Karpas-422 (cell line): ENCODE results near the gene CLEC2B. TPM values are rescaled to one million over a fixed set of nuclear protein-coding genes. Genes with fewer than 3 reads are reported as not detected.

Source experiments
- DNase-seq: peaks from one replicate; pipeline ENCODE4 v3.0.0-alpha.2; 2015
- H2AFZ ChIP-seq: fragments of 200-600 bp; sonication (generic); 2 replicates; pipeline ENCODE4 v1.6.1; 2014; ENCODE audit warnings: antibody characterized with exemption, low read length, mixed read lengths
- H3K27ac ChIP-seq: fragments of 200-600 bp; sonication (generic); 2 replicates; pipeline ENCODE4 v1.5.1; 2014; ENCODE audit warnings: mild to moderate bottlenecking, low read length, moderate library complexity
- H3K27me3 ChIP-seq: fragments of 200-600 bp; sonication (generic); 2 replicates; pipeline ENCODE4 v1.6.1; 2014; ENCODE audit warnings: low read length, mixed read lengths
- H3K36me3 ChIP-seq: fragments of 200-600 bp; sonication (generic); 2 replicates; pipeline ENCODE4 v1.6.1; 2014; ENCODE audit warnings: low read length, mixed read lengths; ENCODE audit not compliant: insufficient read depth
- H3K4me1 ChIP-seq: fragments of 200-600 bp; sonication (generic); 2 replicates; pipeline ENCODE4 v1.6.1; 2014; ENCODE audit warnings: mild to moderate bottlenecking, low read length, mixed read lengths
- H3K4me2 ChIP-seq: fragments of 200-600 bp; sonication (generic); 2 replicates; pipeline ENCODE4 v1.6.1; 2014; ENCODE audit warnings: low read length, low read depth, mild to moderate bottlenecking; ENCODE audit not compliant: poor library complexity, severe bottlenecking
- H3K4me3 ChIP-seq: fragments of 200-600 bp; sonication (generic); 2 replicates; pipeline ENCODE4 v1.5.1; 2014; ENCODE audit warnings: mild to moderate bottlenecking, antibody characterized with exemption, low read length, mixed read lengths
- H3K79me2 ChIP-seq: fragments of 200-600 bp; sonication (generic); 2 replicates; pipeline ENCODE4 v1.6.1; 2014; ENCODE audit warnings: mild to moderate bottlenecking, low read length, mixed read lengths
- H3K9ac ChIP-seq: fragments of 200-600 bp; sonication (generic); 2 replicates; pipeline ENCODE4 v1.6.0; 2014; ENCODE audit warnings: low read length
- H3K9me2 ChIP-seq: fragments of 200-600 bp; sonication (generic), shearing (Covaris generic); replicated peaks from 2 replicates; pipeline ENCODE4 v1.6.0; 2014; ENCODE audit warnings: mild to moderate bottlenecking, low read length, moderate library complexity; ENCODE audit not compliant: insufficient read depth
- H3K9me3 ChIP-seq: fragments of 300-700, 200-600 bp; sonication (generic); 2 replicates; pipeline ENCODE4 v1.6.1; 2014; ENCODE audit warnings: low read length, mixed read lengths
- H4K20me1 ChIP-seq: fragments of 200-600 bp; sonication (generic); 2 replicates; pipeline ENCODE4 v1.6.1; 2014; ENCODE audit warnings: mild to moderate bottlenecking, antibody characterized with exemption, low read length, low read depth; ENCODE audit not compliant: insufficient read depth
- total RNA-seq: library from RNA; depleted of rRNA; stranded (reverse); fragments of >200 nt; shearing (Covaris generic); gene quantifications from 2 replicates; pipeline ENCODE4 v1.2.3, GENCODE V29; 2014; ENCODE audit warnings: low replicate concordance; rRNA removed

Gene CLEC2B
- total RNA-seq, 1 experiment from 2014 or later, result not detected

DNA sequence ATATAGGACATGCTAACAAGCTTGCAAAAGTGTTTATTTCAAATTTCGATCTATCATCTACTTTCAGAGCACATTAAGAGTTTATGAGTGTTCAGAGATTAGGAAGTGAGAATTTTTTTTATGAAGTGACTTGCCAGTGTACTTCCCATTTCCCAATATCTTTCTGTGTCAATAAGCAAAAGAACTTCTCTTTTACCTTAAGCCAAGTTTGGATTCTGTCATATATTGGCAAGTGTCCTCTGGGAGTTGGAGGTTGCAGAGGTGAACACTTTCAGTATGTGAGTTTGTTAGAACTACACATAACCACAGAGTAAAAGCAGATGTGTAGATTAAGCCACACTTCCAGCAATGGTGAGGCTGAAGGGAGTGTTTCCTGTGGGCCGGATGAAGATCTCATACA lies 58.5 kb downstream of the CLEC2B start:
- H3K36me3 ChIP-seq, result no peaks in the 10 kb centered on the region
- no peaks in the 10 kb centered on the region for H3K9me2 ChIP-seq
- no peak for DNase-seq
- no peak overlapping the region for H3K4me3 ChIP-seq
- no peaks in the 10 kb centered on the region for H3K79me2 ChIP-seq
- H2AFZ ChIP-seq, result no peak overlapping the region
- H3K27ac ChIP-seq, result no peak overlapping the region
- H3K9me3 ChIP-seq, result no peaks in the 10 kb centered on the region
- peaks cover 3% of the 10 kb centered on the region; the same call in 1 of the 2 replicates for H3K4me1 ChIP-seq
- no peak overlapping the region for H3K4me2 ChIP-seq
- no peak overlapping the region for H3K9ac ChIP-seq
- H4K20me1 ChIP-seq, result no peaks in the 10 kb centered on the region
- H3K27me3 ChIP-seq, result no peaks in the 10 kb centered on the region

DNA sequence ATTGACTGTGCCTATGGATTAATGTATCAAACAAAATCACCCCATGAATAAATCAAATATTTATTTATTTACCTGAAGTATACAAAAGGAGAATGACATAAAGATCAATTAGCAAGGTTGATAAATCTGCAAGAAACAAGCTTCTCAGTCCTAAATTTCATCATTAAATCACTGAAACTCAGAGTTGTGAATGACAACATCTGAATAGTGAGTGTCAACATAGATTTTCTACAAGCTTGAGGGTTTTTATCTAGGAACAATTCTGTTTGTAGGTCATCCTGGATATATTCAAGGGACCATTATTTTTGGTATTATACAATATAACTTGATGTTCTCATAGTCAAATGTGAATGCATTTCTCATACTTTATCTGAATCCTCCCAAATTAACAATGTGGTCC lies 59.3 kb downstream of the CLEC2B start:
- Histone ChIP-seq H3K4me3 (no peak overlapping the region), H2AFZ (no peak overlapping the region), H3K36me3 (no peaks in the 10 kb centered on the region), H3K9me2 (no peaks in the 10 kb centered on the region), H3K9ac (no peak overlapping the region), H4K20me1 (no peaks in the 10 kb centered on the region), H3K4me2 (no peak overlapping the region), H3K27ac (no peak overlapping the region), H3K27me3 (no peaks in the 10 kb centered on the region), H3K9me3 (no peaks in the 10 kb centered on the region), H3K4me1 (peaks cover 3% of the 10 kb centered on the region; the same call in 1 of the 2 replicates), H3K79me2 (no peaks in the 10 kb centered on the region)
- DNase-seq, result no peak

DNA sequence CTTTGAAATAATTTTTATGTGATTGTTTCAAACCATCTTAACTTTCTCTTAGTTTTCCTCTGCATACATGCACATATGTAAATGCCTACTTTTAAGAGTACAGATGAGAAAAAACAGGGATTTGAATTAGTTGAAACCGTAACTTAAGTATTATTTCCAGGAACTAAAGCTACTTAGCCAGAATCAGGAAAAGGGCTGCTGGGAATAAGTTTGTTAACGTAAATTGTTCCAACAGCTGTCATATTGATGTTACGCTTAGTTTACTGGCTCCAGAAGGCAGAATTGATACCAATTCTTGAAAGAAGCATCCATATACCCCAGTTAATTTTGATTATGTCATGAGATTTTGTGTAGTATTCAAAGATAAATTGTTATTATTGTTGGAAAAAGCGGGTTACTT lies 59.8 kb downstream of the CLEC2B start:
- DNase-seq, result no peak
- no peaks in the 10 kb centered on the region for H4K20me1 ChIP-seq
- no peaks in the 10 kb centered on the region for H3K9me2 ChIP-seq
- no peak overlapping the region for H3K9ac ChIP-seq
- no peaks in the 10 kb centered on the region for H3K9me3 ChIP-seq
- H3K79me2 ChIP-seq, result no peaks in the 10 kb centered on the region
- no peak overlapping the region for H2AFZ ChIP-seq
- H3K4me2 ChIP-seq, result no peak overlapping the region
- no peaks in the 10 kb centered on the region for H3K36me3 ChIP-seq
- no peak overlapping the region for H3K4me3 ChIP-seq
- peaks cover 3% of the 10 kb centered on the region; the same call in 1 of the 2 replicates for H3K4me1 ChIP-seq
- no peaks in the 10 kb centered on the region for H3K27me3 ChIP-seq
- no peak overlapping the region for H3K27ac ChIP-seq

DNA sequence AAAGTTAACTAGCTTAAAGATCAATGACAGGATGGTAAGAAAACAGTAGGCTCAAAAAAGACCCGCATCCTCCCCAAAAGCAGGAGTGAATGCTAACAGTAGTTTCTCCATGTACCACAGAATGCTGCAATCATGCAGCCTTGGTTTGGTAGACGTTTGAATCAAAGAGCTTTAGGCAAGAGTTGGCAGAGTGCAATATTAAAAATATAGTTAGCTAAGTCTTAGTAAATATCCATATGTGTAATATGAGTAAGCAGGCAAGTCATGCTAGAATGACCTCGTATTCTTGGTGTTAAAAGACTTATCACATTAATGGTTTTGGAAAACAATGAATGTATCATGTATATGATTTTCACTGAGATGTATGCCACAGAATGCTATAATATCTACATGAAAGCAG lies 60.6 kb downstream of the CLEC2B start:
- Histone ChIP-seq H3K4me2 (no peak overlapping the region), H4K20me1 (no peaks in the 10 kb centered on the region), H3K36me3 (no peaks in the 10 kb centered on the region), H2AFZ (no peak overlapping the region), H3K79me2 (no peaks in the 10 kb centered on the region), H3K27ac (no peak overlapping the region), H3K27me3 (no peaks in the 10 kb centered on the region), H3K9me2 (no peaks in the 10 kb centered on the region), H3K4me1 (no peaks in the 10 kb centered on the region), H3K9ac (no peak overlapping the region), H3K4me3 (no peak overlapping the region), H3K9me3 (no peaks in the 10 kb centered on the region)
- DNase-seq, result no peak

DNA sequence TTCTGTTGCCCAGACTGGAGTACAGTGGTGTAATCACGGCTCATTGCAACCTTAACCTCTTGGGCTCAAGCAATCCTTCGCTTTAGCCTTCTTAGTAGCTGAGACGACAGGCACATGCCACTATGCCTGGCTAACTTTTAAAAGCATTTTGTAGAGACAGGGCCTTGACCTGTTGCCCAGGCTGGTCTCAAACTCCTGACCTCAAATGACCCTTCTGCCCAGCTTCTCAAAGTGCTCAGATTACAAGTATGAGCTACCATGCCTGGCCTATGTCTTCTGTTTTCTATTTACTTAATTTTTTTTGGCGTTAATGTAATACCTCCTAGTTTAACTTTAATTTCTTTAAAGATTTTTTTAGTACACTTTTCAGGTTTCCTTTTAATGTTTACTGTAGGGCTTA lies 62.4 kb downstream of the CLEC2B start:
- Histone ChIP-seq H3K27me3 (no peaks in the 10 kb centered on the region), H3K4me2 (no peak overlapping the region), H2AFZ (no peak overlapping the region), H3K9me3 (no peaks in the 10 kb centered on the region), H4K20me1 (no peaks in the 10 kb centered on the region), H3K79me2 (no peaks in the 10 kb centered on the region), H3K9ac (no peak overlapping the region), H3K4me3 (no peak overlapping the region), H3K9me2 (no peaks in the 10 kb centered on the region), H3K4me1 (no peaks in the 10 kb centered on the region), H3K27ac (no peak overlapping the region), H3K36me3 (no peaks in the 10 kb centered on the region)
- no peak for DNase-seq

DNA sequence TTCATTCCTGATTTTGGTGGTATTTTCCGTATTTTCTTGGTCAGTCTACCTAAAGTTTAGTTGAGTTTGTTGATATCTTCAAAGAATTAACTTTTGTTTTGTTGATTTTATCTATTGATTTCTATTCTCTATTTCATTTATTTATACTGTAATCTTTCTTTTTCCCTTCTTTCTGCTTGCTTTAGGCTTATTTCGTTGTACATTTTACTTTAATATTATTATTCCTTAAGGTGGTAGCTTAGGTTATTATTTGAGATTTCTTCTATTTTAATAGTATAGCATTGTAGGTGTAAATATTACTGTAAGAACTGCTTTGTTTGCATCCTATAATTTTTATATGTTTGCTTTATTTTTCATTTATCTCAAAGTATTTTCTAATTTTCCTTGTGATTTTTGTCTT lies 63.3 kb downstream of the CLEC2B start:
- H3K79me2 ChIP-seq, result no peaks in the 10 kb centered on the region
- H3K27me3 ChIP-seq, result no peaks in the 10 kb centered on the region

More for the DNA sequence above, 63.3 kb downstream of the CLEC2B start:
- H3K4me2 ChIP-seq, result no peak overlapping the region
- no peaks in the 10 kb centered on the region for H3K36me3 ChIP-seq
- no peaks in the 10 kb centered on the region for H3K9me2 ChIP-seq
- no peaks in the 10 kb centered on the region for H3K4me1 ChIP-seq
- DNase-seq, result no peak
- no peaks in the 10 kb centered on the region for H4K20me1 ChIP-seq
- H2AFZ ChIP-seq, result no peak overlapping the region
- H3K9ac ChIP-seq, result no peak overlapping the region
- no peak overlapping the region for H3K4me3 ChIP-seq
- no peaks in the 10 kb centered on the region for H3K9me3 ChIP-seq
- H3K27ac ChIP-seq, result no peak overlapping the region

Other genes with a start within 250 kb of the CLEC2B start
- gene CLEC2D, start 199.6 kb downstream of the CLEC2B start, total RNA-seq, result 1.5 and 3.2 TPM in 2 replicates
- gene CLECL1, start 136.3 kb downstream of the CLEC2B start, total RNA-seq, result 3.5 and 5.6 TPM in 2 replicates
- gene CD69, start 108.5 kb downstream of the CLEC2B start, total RNA-seq, result 0.22 and 0.34 TPM in 2 replicates
- gene KLRF1, start 41.9 kb downstream of the CLEC2B start, total RNA-seq, result not detected in 2 replicates
- gene KLRF2, start 12.1 kb upstream of the CLEC2B start, total RNA-seq, result not detected in 2 replicates
- not detected in 2 replicates for gene CLEC2A, start 63.0 kb upstream of the CLEC2B start, total RNA-seq
- not detected in 2 replicates for gene CLEC12A, start 102.1 kb upstream of the CLEC2B start, total RNA-seq
- gene CLEC1B, start 129.8 kb upstream of the CLEC2B start, total RNA-seq, result not detected in 2 replicates
- not detected in 2 replicates for gene CLEC12B, start 141.3 kb upstream of the CLEC2B start, total RNA-seq
- not detected in 2 replicates for gene CLEC9A, start 161.3 kb upstream of the CLEC2B start, total RNA-seq
- gene CLEC1A, start 229.6 kb upstream of the CLEC2B start, total RNA-seq, result not detected in 2 replicates